HG02840 (cell line): ENCODE data around the gene PIK3CA.
A peak's percentile ranks its signal among the peaks of the same experiment; 100 is the strongest.
"Not testable (repeated sequence)": the region's sequence is repeated elsewhere in the genome, so short reads cannot be mapped to it uniquely, and the experiment has no call there.

ENCODE experiments used
- ATAC-seq: cut with Tn5 transposase; IDR thresholded peaks from one replicate; pipeline ENCODE4 v1.9.1; 2021; ENCODE audit warnings: mild to moderate bottlenecking, moderate library complexity, moderate number of reproducible peaks; ENCODE audit not compliant: unreplicated experiment, low FRiP score

Gene PIK3CA

DNA sequence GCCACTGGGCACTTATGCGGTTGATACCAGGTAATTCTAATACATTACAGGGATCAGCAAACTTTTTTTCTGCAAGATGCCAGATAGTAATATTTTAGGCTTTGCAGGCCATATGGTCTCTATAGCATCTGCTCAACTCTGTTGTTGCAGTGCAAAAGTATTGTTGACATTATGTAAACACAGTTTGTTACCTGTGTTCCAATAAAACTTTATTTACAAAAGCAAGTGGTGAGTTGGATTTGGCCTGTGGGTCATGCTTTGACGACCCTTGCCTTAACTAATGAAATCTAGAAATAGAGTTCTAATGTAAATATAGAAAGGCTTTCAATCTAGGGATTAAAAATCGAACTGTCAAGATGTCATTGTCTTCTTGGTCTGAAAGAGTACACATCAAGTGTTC is 44.4 kb downstream of the PIK3CA start:
- no peak for ATAC-seq

DNA sequence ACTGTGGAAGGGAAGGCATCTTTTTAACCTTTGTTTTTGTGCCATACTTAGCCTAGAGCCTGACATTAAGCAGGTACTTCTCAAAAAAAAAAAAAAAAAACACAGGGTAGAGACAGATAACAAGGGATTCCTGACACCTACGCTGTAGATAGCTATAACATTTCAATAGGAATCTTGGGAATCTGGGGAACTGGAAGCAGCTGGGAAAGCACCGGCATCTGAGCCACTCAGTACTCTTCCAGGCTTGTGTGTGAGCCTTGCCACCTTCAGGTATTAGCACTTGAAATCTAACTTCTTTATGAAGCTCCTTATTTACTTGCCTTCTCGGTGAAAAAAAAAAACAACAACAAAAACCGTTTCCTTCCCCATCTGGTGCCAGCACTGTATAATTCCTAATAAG is 46.8 kb downstream of the PIK3CA start:
- no peak for ATAC-seq

DNA sequence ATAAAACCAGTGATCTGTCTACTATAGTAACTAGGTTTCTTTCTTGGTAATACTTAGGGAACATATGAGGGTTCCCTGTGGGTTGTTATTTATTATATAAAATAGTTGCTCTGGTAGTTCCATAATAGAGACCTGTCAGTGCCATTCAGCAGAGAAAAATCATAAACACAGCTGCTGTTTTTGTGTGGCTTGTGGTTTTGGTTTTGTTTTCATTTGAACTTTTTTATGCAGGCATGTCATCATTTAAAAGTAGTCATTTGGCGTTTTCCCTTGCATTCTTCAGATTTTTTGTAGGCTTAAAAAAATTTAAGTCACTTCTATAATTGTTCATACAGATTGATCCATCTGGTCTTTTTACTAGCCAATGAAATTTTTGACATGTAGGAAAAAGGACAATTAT is 47.9 kb downstream of the PIK3CA start:
- ATAC-seq, result peak; percentile 69

DNA sequence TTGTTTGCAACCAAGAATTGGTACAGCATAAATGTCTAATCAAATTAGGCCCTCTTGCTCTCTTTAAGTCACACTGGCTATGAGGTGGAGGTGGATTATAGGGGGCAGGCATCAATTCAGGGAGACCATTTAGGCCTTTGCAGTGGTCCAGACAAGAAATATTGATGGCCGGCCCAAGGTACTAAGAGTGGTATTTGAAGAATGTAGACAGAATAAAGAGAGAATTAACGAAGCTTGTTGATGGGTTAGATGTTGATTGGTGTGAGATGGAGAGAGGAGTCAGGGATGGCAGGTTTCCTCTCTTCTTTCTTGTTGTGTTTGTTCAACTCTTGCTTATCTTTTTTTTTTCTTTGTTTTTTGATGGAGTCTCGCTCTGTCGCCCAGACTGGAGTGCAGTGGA is 48.5 kb downstream of the PIK3CA start:
- ATAC-seq, result no peak

DNA sequence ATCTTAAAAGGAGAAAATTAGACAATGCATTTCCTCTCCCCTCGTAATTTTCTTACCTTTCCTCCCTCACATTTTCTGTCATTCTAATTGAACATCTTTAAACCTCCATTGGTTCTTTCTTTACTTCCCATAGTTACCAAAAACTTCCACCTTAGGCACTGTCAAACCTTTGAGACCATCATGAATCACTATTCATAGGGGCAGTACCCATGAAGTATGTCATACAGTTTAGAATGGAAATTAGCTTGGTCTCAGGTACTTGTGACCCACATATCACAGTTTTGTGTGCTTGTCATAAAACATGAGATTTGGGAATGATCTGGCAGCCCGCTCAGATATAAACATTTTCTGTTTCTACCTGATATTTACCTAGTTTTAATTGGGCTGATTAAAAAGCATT is 52.6 kb downstream of the PIK3CA start:
- ATAC-seq, result no peak

DNA sequence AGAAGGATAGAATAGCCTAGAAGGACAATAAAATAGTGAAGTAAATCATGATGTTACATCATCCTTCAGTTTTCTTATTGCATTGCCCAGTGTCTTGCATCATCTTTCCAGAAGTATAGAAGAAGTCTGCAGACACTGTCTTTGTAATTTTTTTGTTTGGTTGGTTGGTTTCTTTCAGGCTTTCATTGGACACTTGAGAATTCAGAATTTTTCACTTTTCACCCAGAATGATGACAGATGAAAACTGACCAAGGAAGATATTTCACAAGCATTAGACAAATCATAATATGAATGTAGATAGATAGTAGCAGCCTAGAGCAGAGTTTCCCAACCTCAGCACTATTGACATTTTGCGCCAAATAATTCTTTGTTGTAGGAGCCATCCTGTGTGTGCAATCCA is 67.4 kb downstream of the PIK3CA start:
- not testable (repeated sequence) for ATAC-seq

DNA sequence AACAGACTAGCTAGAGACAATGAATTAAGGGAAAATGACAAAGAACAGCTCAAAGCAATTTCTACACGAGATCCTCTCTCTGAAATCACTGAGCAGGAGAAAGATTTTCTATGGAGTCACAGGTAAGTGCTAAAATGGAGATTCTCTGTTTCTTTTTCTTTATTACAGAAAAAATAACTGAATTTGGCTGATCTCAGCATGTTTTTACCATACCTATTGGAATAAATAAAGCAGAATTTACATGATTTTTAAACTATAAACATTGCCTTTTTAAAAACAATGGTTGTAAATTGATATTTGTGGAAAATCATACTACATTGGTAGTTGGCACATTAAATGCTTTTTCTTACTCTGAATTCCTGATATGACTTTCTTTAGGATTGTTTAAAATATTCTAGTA is 70.1 kb downstream of the PIK3CA start:
- not testable (repeated sequence) for ATAC-seq

DNA sequence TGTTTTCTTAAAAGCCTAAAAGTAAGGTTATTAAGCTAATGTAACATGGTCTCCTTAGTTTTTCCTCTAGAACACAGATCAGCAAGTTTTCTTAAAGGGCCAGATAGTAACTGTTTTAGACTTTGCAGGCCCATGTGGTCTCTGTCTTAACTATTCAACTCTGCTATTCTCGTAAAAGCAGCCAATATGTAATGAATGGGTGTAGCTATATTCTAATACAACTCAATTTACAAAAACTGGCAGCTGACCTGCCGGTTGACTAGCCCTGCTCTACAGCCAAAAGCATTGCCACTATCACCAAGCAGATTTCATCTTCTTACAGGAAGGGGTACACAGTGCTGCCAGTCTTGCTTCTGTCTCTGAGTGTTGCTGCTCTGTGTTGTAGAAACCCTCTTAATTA is 75.4 kb downstream of the PIK3CA start:
- no peak for ATAC-seq

DNA sequence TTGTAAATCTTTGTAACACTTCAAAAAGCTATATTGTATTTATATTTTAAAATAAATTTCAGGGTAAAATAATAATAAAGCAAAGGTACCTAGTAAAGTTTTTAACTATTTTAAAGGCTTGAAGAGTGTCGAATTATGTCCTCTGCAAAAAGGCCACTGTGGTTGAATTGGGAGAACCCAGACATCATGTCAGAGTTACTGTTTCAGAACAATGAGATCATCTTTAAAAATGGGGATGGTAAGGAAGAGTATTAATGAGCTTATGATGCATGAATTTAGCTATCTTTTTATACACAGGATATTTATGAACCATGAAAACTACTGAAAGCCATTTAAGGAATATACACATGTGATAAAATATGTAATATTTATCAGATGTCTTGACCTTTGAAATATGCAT is 76.4 kb downstream of the PIK3CA start:
- no peak for ATAC-seq

DNA sequence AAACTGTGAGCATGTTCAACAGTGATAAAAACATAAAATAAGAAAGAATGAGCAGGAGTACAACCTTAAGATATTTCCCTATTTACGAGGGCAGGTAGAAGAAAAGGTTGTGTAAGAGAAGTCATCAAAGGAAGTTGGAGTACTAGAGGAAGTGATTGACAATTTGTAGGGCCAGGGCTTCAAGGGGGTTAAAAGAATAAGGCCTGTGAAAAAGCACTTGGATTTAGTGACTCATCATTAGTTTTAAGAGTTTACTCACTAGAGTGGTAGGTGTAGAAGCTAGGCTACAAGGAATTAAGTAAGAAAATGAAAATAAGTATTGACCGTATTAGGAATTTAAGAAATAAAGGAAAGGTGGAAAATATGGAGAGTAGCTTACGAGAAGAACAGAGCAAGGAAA is 79.2 kb downstream of the PIK3CA start:
- no peak for ATAC-seq

DNA sequence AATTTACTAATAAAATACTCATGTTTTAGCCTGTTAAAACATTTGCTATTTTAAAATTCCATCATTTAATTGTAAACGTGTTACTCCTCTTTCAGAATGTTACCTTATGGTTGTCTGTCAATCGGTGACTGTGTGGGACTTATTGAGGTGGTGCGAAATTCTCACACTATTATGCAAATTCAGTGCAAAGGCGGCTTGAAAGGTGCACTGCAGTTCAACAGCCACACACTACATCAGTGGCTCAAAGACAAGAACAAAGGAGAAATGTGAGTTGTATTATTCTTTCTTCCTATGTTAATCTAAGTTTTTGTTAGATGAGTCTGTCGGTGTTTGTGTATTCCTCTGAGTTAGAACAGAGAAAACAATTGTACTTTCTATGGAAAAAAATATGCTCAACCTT is 81.0 kb downstream of the PIK3CA start:
- ATAC-seq, result no peak

DNA sequence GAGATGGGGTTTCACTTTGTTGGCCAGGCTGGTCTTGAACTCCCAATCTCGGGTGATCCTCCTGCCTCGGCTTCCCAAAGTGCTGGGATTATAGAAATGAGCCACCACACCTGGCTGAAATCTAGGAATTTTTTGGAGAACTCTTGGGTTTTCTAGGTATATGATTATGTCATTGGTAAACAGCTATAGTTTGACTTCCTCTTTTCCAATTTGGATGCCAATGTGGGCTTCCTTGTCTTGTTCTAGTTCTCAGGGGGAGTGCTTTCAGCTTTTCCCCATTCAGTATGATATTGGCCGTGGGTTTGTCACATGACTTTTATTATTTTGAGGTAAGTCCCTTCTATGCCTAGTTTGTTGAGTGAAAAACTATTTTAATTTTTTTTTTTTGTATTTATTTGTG is 84.9 kb downstream of the PIK3CA start:
- ATAC-seq, result no peak

DNA sequence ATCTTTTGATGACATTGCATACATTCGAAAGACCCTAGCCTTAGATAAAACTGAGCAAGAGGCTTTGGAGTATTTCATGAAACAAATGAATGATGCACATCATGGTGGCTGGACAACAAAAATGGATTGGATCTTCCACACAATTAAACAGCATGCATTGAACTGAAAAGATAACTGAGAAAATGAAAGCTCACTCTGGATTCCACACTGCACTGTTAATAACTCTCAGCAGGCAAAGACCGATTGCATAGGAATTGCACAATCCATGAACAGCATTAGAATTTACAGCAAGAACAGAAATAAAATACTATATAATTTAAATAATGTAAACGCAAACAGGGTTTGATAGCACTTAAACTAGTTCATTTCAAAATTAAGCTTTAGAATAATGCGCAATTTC is 86.0 kb downstream of the PIK3CA start:
- no peak for ATAC-seq

DNA sequence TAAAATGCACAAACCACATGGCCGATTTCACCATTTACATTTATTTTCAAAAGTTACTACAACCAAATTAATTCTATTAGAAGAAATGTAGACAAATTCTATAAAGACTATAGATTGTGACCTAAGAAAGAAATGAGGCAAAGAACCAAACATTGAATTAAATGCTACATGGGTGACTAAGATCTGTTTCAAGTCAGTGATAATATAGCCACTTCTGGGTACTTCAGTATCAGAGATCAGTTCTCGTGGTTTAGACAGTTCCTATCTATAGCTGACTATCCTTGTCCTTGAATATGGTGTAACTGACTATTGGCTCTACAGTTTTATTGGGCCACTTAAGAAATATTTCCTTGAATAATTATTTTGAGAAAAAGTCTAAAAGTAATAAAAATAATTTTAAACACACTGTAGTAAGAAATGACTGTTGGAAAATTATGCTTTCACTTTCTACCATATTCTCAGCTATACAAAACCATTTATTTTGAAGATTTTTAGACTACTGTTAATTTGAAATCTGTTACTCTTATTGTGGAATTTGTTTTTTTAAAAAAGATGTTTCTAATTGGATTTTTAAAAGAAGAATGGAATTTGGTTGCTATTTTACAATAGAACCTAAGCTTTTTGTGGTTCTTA is 88.6 kb downstream of the PIK3CA start:
- ATAC-seq, result peak; percentile 65

DNA sequence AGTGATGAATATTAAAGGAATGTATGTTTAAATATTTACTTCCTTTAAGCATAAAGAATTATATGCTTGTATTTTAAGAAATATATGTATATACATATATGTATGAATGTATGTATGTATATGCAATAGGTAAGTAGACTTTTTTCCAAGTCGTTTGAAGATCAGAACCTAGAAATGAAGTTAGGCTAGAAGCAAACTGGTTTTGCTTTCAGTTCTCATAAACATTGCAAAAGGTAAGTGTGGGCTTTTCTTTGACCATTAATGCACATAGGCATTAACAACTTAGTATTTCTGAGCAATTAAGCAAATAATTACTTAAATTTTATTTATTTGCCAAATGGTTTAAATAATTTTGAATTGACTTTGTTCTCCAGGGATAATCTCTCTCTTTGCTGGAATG is 92.1 kb downstream of the PIK3CA start:
- not testable (repeated sequence) for ATAC-seq

DNA sequence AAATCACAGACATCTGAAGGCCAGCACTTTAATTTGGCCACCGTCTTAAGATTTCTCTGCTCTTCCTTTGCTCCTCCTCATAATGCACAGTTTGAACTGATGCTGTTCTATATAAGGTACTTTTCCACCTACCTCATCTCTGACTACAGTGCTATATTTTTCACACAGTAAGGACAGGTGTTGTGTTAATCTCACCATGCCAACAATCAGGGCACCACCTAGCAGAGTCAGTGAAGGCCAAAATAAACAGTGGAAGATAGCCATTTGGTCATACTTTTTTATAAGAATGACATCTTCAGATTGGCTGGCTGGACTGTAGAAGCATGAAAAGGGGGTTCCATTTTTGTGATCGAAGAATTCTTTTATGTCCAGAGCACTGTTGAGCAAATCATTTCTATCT is 94.7 kb downstream of the PIK3CA start:
- not testable (repeated sequence) for ATAC-seq

DNA sequence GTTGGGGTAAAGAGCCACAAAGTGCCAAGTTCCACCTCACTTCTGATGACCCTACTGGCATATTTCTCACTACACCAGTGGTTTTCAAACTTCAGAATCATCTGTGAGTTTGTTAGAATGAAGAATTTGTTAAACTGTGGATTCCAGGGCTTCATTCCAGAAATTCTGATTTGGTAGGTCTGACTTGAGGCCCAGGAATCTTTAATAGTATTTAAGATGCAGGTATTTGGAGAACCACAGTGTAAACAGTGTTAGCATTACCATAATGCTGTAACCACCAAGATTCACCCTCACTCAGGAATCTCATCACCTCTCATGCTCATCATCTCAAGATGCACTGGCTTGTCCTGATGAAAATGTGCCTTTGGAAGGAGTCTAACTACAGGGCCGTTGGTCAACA is 96.7 kb downstream of the PIK3CA start:
- no peak for ATAC-seq

DNA sequence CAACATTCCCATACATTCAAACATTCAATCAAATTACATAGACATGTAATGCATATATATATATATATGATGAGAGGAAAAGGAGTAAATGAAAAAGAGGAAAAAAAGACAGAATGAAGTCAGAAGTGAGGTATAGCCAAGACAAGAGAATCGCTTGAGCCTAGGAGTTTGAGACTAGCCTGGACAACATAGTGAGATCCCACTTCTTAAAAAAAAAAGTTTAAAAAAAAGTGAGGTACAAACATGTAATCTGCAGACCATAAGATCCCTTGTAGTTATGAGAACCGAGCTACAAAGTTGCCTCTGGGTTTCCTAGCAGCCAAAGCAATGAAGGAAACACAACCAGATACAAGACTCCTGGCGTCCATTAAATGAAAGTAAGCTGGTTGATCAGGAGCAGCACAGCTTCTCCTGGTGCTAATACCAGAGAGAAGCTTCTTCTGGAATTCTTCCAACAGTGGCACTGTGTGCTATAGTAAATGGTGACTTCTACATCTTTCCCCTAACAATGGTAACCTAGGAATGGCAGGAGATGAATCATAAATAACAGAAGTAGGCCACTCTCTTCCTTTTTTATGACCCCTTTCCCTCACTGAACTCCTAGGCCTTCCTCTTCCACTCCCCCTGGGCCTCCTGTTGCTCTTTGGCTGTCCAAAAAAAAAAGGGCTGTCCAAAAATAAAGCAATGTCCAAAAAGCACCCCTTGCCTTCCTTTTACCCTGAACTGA is 99.3 kb downstream of the PIK3CA start:
- ATAC-seq, result no peak

DNA sequence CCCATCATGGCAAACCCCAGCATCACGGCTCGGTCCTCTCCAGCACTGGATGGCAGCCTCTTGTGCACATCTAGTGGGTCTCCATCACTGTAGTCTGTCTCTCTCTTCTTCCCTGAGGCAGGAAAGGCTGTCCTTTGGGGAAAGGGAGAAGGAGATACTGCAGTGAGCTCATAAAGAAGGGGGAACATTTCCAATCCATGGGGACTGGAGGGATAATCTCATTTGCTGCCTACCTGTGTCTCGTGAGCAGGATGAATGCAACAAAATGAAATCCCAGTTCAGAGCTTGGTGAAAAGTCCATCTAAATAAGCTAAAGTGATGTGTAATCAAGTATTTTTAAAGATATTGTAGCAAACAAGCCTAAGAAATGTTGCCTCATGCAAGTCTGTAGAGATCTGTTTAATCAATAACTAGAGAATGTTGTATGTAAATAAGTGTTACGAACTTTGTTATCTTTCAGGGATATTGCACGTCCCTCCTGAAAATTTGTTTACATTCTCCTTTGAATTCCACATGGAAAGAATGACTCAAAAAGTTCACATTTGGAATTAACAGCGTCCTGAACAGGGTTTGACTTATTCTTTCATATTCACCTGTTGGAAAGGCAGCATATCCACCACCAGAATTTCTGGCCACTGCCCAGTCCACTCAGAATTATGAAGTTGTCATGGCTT is 102.8 kb downstream of the PIK3CA start, which contains the start of gene KCNMB3:
Gene KCNMB3, minus strand, starts transcription at position 312 of the 674 bp plus-strand sequence. Its CDS starts 124 bp downstream, at position 188.
- ATAC-seq, result no peak

DNA sequence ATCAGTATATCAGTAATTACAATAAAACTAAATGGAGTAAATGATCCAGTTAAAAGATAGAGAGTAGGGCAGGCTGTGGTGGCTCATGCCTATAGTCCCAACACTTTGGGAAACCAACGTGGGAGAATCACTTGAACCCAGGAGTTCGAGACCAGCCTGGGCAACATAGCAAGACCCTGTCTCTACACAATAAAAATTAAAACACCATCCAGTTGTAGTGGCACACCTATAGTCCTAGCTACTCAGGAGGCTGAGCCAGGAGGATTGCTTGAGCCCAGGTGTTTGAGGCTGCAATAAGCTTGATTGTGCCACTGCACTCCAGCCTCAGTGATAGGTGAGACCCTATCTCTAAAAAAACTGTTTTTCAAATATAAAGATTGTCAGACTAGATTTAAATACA is 108.7 kb downstream of the PIK3CA start:
- no peak for ATAC-seq

DNA sequence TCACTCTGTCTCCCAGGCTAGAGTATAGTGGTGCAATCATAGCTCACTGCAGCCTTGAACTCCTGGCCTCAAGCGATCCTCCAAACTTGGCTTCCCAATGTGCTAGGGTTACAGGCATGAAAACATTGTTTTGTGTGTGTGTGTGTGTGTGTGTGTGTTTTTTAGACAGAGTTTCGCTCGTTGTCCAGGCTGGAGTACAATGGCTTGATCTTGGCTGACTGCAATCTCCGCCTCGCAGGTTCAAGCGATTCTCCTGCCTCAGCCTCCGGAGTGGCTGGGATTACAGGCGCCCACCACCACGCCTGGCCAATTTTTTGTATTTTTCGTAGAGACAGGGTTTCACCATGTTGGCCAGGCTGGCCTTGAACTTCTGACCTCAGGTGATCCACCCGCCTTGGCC is 109.6 kb downstream of the PIK3CA start:
- ATAC-seq, result not testable (repeated sequence)

DNA sequence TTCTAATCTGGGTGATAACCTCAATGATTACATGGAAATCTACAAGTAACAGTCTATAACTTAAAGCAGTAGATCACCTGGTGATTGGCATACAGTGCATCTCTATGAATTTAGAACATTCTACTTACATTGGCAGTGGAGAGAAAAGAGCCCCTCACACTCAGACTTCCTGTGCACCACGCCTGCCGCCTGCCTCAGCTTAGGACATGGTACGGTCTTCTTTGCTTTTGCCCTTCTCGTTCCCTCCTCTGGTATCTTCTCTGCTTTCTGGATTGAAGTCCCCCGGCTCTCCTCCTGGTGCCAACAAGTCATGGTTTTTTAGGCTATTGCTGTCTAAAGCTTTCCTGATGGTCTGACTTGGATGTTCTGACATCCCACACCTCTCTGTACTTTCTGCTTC is 110.7 kb downstream of the PIK3CA start:
- ATAC-seq, result no peak
